CD4-positive, alpha-beta T cell (primary cell): ENCODE measurements around the gene CDH18. TPM values are rescaled to one million over a fixed set of nuclear protein-coding genes. Genes with fewer than 3 reads are reported as not detected.

Experiments
- ATAC-seq: fragments of 200-7000 bp; cut with Tn5 transposase; one replicate; pipeline ENCODE4 v1.10.0; 2022; ENCODE audit warnings: mild to moderate bottlenecking; ENCODE audit not compliant: poor library complexity
- CTCF ChIA-PET: fragments of 350-600 bp; sonication (Branson Sonifier 250); formaldehyde crosslinking; loops from one replicate; lab custom pipeline; 2021; ENCODE audit warnings: antibody characterized with exemption, inconsistent platforms; lab: Charles Lee
- POLR2A ChIA-PET: fragments of 350-600 bp; sonication (Branson Sonifier 250); formaldehyde crosslinking; loops from one replicate; lab custom pipeline; 2021; ENCODE audit warnings: antibody characterized with exemption, inconsistent platforms; lab: Charles Lee
- DNase-seq, 14 experiments: peaks; one replicate each; pipeline ENCODE4 v3.0.0-alpha.2; 2013 to 2020; ENCODE audit warnings: mixed read lengths in 2 of 14
- H3K27ac ChIP-seq, 2 donors: one replicate each; pipeline versions ENCODE4 v1.5.1 to v1.7.0; 2013; ENCODE audit warnings: low read length in 2 of 2, low read depth in 1 of 2, mild to moderate bottlenecking in 1 of 2
- H3K27me3 ChIP-seq, 2 experiments: 1 replicate in 1 of 2; 2 replicates in 1 of 2; pipeline versions ENCODE4 v1.6.1 to v1.7.0; 2013; ENCODE audit warnings: low read length in 2 of 2, control low read depth in 1 of 2, mild to moderate bottlenecking in 1 of 2, moderate library complexity in 1 of 2; ENCODE audit not compliant: insufficient read depth in 2 of 2, control insufficient read depth in 1 of 2
- H3K36me3 ChIP-seq: one replicate; pipeline ENCODE4 v1.6.1; 2013; ENCODE audit warnings: low read length, control low read depth; ENCODE audit not compliant: insufficient read depth
- H3K4me1 ChIP-seq: one replicate; pipeline ENCODE4 v1.6.1; 2013; ENCODE audit warnings: low read length, control low read depth; ENCODE audit not compliant: insufficient read depth
- H3K4me3 ChIP-seq: one replicate; pipeline ENCODE4 v1.5.1; 2013; ENCODE audit warnings: mild to moderate bottlenecking, low read length, moderate library complexity
- H3K9me3 ChIP-seq, 2 experiments: 1 replicate in 1 of 2; 2 replicates in 1 of 2; pipeline versions ENCODE4 v1.6.1 to v1.7.0; 2013; ENCODE audit warnings: low read length in 2 of 2, mild to moderate bottlenecking in 2 of 2, control low read depth in 1 of 2, moderate library complexity in 1 of 2; ENCODE audit not compliant: control insufficient read depth in 1 of 2, insufficient read depth in 1 of 2
- H3K27ac Mint-ChIP-seq: one replicate; pipeline ENCODE4 v1.8.0; 2020; ENCODE audit warnings: mixed read lengths
- H3K27me3 Mint-ChIP-seq: one replicate; pipeline ENCODE4 v1.8.0; 2021; ENCODE audit warnings: mixed read lengths
- H3K36me3 Mint-ChIP-seq: one replicate; pipeline ENCODE4 v1.8.0; 2021; ENCODE audit warnings: low read depth, mixed read lengths
- H3K4me1 Mint-ChIP-seq: one replicate; pipeline ENCODE4 v1.8.0; 2021; ENCODE audit warnings: low read depth, mixed read lengths
- H3K4me3 Mint-ChIP-seq: one replicate; pipeline ENCODE4 v1.8.0; 2020; ENCODE audit warnings: mild to moderate bottlenecking, mixed read lengths
- H3K9me3 Mint-ChIP-seq: one replicate; pipeline ENCODE4 v1.8.0; 2020; ENCODE audit warnings: mixed read lengths
- CTCF ChIP-seq: fragments of 200-600 bp; IDR thresholded peaks from one replicate; pipeline ENCODE4 v1.8.0; 2022; ENCODE audit warnings: antibody characterized with exemption, mild to moderate bottlenecking
- intact Hi-C, 2 experiments: fragments of 100-400 bp; cut with DNase I in 1 of 2; cut with micrococcal nuclease in 1 of 2; formaldehyde crosslinking; loops; one replicate each; pipeline versions ENCODE4 v1.15.1 to v1.9.0; 2023 to 2025; cut with DNase I, micrococcal nuclease
- total RNA-seq, 174 experiments: library from RNA in 2 of 174; stranded (reverse) in 2 of 174; gene quantifications; one replicate each; pipeline ENCODE4 v1.2.3 and lab custom pipeline; 2021 to 2026

CDH18 gene
- total RNA-seq, 2 experiments from 2014 or later = not detected

GRCh38 chr5:19706776-19707175 is 281.2 kb downstream of the CDH18 start:
- POLR2A ChIA-PET = no interaction called here
- Mint-ChIP-seq H3K27ac (no peak overlapping the region), H3K36me3 (no peaks in the 10 kb centered on the region), H3K27me3 (no peaks in the 10 kb centered on the region), H3K4me1 (no peaks in the 10 kb centered on the region), H3K4me3 (no peak overlapping the region), H3K9me3 (peaks cover 11% of the 10 kb centered on the region)
- no peaks in the 10 kb centered on the region for H3K36me3 ChIP-seq
- no peaks in the 10 kb centered on the region for H3K4me1 ChIP-seq
- no peak overlapping the region for H3K4me3 ChIP-seq
- peaks cover 0 to 7% of the 10 kb centered on the region in 2 experiments for H3K9me3 ChIP-seq
- intact Hi-C loops = no loop called here
- no peak for TF ChIP-seq CTCF
- ATAC-seq = no peak
- H3K27me3 ChIP-seq = no peaks in the 10 kb centered on the region
- no peak overlapping the region for H3K27ac ChIP-seq
- CTCF ChIA-PET = no interaction called here
- no peak for DNase-seq

GRCh38 chr5:19701731-19702130 is 286.3 kb downstream of the CDH18 start:
- Histone ChIP-seq H3K36me3 (no peaks in the 10 kb centered on the region), H3K27ac (no peak overlapping the region), H3K4me1 (no peaks in the 10 kb centered on the region), H3K27me3 (no peaks in the 10 kb centered on the region), H3K4me3 (no peak overlapping the region), H3K9me3 (no peaks in the 10 kb centered on the region)
- Mint-ChIP-seq H3K36me3 (no peaks in the 10 kb centered on the region), H3K4me3 (no peak overlapping the region), H3K9me3 (peaks cover 11% of the 10 kb centered on the region), H3K27ac (no peak overlapping the region), H3K4me1 (no peaks in the 10 kb centered on the region), H3K27me3 (no peaks in the 10 kb centered on the region)
- no peak for TF ChIP-seq CTCF
- intact Hi-C loops = no loop called here
- POLR2A ChIA-PET = no interaction called here
- ATAC-seq (no peak), DNase-seq (no peak)
- CTCF ChIA-PET = no interaction called here

GRCh38 chr5:19694949-19695611 is 292.9 kb downstream of the CDH18 start:
- Mint-ChIP-seq H3K27ac (no peak overlapping the region), H3K4me1 (no peaks in the 10 kb centered on the region), H3K9me3 (no peaks in the 10 kb centered on the region), H3K36me3 (no peaks in the 10 kb centered on the region), H3K4me3 (no peak overlapping the region), H3K27me3 (no peaks in the 10 kb centered on the region)
- intact Hi-C loops = no loop called here
- no peaks in the 10 kb centered on the region for H3K4me1 ChIP-seq
- no peaks in the 10 kb centered on the region for H3K36me3 ChIP-seq
- TF ChIP-seq CTCF = no peak
- ChIA-PET POLR2A (no interaction called here), CTCF (no interaction called here)
- H3K27ac ChIP-seq = no peak overlapping the region
- DNase-seq (no peak), ATAC-seq (no peak)
- no peaks in the 10 kb centered on the region for H3K27me3 ChIP-seq
- no peaks in the 10 kb centered on the region for H3K9me3 ChIP-seq
- no peak overlapping the region for H3K4me3 ChIP-seq
